ENCODE measurements around the gene GCSH.
A peak's percentile ranks its signal among the peaks of the same experiment; 100 is the strongest.
"Not testable (repeated sequence)": the region's sequence is repeated elsewhere in the genome, so short reads cannot be mapped to it uniquely, and the experiment has no call there.

GCSH gene

DNA sequence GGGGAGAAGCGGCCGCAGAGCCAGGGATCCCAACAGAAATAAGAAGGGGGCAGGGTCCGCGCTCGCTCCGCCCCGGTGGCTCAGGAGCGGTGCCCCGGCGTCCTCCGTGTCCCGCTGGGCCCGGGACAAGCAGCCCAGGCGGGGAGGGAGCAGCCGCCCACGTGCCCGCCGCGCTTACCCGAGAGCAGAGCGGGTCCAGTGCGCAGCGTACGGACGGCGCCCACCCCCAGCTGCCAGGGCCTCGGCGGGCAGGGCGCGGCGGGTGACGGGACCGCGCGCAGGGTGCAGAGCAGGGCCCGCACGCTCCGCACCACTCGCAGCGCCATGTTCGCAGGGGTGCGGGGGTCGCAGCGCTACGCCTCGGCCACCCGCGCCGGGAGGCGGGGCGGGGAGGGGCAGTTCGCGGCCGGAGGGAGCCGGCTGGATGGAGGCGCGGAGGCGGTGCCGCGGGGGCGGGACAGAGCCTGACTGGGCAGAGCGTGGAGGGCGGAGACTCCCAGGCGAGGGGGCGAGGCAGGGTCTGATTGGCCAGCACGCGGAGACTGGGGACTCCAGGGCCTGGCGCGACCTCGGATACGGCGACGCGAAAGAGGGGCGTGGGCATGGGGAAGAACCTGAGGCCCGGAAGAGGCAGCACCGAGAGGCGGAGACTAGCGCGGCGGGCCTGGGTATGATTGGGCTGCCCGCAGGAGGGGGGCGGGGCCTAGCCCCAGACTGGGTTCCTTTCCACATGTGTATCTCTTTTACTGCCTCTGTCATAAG is at the start of gene GCSH:
TSS of gene GCSH (minus strand) at position 443 of the 762 bp plus-strand sequence. CDS start at position 326, 117 bp downstream.
- peak; percentile 98 for DNase-seq

DNA sequence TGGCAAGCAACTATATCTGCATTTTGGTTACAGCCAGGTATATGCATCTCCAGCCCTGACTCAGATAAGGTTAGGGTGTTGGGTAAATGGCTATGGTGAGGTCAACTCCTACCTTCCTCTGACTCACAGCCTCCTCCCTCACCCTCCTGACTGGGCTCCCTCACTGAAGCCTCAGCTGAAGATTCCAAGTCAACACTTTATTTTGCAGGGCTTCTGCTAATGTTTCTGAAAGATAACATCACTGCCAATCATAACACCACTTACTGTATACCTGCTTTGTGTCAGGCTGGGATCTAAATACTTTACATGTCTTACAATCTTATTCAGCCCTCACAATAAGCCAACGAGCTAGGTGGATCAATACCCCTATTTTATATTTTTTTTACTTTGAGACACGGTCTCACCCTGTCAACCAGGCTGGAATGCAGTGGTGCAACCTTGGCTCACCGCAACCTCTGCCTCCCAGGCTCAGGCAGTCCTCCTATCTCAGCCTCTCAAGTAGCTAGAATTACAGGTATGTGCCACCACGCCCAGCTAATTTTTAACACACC is 47.8 kb upstream of the GCSH start:
- peak; percentile 15 for DNase-seq

DNA sequence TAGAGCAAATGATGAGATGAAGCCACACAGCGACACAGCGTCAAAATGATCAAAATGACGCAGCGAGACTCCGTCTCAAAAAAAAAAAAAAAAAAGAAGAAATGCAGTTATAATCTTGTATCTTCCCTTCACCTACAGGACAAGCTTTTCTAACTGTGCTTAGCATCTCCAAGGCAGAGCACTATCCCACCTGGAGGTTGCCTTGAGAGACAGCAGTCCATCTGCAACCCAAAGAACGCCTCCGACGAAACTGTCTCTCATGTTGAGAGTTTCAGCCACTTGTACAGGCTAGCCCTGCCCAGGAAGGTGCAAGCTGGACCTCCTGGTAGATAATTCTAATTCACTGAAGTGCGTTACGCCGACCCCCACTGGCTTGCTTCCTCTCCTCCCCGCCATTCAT is 46.7 kb upstream of the GCSH start:
- no peak for DNase-seq

DNA sequence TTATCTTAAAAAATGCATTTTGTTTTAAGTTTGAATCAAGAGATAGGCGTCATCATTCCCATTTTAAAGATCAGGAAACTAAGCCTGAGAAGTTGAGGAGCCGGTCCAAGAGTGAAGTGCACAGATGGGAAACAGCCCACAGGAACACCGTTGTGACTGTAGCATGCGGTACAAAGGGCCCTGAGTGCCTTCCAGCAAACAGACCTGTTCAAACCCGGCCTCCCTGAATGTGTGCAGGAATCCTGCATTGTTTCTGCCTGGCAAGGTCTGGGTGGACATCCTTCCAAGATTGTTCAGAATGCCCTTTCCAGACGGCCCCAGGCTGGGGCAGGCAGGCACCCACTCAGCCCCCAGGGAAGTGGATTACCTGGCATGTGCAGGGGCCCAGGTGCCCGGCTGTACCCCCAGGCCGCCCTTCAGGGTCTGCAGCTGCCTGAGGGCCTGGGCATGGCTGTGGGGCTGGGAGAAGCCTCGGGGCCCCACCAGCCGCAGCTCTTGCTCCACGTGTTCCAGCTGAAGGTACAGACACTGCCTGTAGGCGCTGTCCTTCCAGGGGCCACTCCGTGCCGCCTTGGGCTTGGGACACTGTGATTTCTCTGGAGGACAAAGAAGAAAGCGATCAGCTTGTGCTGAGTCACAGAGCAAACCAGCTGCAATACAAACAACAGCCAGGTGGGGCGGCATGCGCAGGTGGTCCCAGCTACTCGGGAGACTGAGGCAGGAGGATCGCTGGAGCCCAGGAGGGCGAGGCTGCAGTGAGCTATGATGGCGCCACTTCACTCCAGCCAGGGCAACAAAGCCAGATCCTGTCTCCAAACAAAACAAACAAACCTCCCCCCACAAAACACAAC is 45.0 kb upstream of the GCSH start:
- no peak for DNase-seq

DNA sequence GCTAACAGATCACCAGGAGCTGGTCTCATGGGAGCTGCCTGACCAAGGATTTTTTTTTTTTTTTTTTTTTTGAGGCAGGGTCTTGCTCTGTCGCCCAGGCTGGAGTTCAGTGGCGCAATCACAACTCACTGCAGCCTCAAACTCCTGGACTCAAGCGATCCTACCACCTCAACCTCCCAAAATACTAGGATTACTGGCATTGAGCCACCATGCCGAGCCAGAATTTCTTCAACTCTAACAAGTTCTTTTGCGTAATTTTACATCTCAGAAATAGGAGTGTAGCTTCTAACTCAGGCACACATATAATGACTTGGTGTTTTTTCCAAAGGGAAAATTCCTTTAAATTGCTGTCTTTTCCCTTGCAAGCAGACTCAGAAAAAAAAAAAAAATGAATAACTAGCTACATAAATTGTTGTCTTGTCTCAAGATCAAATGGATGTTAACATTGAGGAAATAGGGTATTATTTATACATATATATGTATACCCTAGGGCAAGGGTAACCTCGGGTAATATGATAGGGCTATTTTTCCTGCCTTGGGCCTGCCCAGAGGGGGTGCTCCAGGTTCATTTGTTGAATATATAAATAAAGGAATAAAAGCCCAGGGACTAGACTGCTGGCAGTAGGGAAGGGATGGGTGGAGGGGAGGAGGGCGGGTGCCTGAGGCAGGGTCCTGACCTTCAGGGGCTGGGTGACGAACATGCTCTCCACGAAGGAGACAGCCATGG is 42.8 kb upstream of the GCSH start:
- DNase-seq, result no peak

DNA sequence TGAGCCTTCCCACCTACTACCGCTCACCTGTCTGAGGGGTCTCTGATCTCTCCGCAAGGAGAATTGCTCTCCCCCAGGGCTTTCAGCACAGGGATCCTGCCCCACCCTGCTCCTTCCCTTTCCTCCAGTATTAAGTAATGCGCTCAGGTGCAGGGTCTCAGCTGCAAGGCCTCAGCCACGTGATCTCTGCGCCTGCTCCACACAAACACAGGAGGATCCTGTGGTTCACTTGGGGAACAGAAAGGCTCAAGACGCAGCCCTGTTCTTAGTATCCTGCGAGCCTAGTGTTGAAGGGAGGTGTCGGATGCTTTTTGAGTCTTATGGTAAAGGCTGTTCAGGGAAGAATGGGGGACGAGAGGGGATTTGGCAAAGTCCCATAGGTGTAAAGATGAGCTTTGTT is 41.6 kb upstream of the GCSH start:
- no peak for DNase-seq

DNA sequence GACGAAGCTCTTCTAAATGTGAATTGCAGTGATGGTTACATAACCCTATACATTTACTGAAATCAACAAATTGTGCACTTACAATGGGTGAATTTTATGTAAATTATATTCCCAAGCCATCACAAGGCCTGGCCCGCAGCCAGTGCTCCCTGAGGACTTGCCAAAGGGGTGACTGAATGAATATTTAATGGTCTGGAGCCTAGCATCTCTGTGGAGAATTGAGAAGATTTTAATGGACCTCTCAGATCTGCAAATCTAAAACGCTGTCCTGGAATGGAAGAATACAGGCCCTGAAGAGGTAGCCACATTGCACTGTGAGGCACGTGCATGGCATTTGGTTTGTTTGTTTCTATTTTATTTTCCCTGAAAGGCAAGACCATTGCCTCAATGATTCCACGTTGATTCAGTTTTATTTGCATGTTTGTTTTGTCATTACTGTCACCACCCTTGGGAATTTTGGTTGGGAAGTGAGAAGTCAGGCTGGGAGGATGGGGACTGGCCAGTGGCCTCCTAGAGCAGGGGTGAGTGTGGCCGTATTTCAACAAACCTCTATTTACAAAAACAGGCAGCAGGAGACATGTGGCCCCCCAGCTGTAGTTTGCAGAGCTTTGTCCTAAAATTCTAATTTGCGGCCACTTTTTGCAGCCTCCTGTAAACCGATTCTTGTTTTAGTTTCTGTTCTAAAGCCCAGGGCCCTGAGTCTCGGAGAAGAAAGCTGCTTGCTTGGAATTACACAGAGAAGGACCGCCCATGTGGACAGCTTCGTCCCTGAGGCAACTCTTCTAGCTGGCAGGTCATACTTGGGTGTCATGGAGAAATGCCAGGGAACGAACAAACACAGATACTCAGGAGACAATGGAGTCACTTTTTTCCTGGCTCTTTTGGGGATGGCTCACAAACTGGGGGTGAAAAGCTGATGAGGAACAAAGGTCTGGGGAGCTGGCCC is 40.5 kb upstream of the GCSH start:
- DNase-seq, result no peak

DNA sequence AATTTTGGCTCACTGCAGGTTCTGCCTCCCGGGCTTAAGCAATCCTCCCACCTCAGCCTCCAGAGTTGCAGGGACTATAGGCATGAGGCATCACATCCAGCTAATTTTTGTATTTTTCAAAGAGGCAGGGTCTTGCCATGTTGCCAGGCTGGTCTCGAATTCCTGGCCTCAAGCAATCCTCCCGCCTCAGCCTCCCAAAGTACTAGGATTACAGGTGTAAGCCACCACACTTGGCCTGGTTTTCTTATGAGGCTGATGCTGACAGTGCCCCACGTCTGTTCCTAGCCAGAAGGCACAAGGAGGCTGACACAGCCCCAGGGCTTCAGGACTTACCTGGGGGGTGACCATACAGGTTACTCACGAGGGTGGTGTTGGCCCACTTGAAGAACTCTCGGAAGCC is 33.9 kb upstream of the GCSH start:
- no peak for DNase-seq

DNA sequence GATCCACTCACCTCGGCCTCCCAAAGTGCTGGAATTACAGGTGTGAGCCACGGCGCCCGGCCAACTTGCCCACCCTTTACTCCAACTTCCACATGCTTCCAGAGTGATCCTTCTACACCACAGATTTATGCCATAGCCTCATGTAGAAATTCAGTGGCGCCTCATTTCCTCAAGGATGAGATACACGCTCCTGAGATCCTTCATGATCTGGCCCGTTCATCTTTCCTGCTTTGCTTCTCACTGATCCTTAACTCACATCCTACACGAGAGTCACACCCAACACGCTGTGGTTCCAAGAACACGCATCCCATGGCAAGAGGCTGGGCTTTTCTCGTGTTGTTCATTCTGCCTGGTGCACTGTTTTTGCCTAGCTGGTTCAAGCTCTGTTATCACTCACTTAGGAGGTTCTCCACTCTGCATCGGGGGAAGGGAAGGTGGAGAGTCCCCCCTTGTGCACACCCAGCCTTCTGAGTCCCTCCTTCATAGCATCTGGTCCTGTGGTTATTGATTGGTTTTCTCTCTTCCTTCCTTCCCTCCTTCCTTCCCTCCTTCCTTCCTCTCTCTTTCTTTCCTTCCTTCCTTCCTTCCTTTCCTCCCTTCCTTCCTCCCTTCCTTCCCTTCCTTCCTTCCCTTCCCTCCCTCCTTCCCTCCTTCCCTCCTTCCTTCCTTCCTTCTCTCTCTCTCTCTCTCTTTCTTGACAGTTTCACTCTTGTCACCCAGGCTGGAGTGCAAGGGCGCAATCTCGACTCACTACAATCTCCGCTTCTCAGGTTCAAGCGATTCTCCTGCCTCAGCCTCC is 32.7 kb upstream of the GCSH start:
- DNase-seq, result no peak

DNA sequence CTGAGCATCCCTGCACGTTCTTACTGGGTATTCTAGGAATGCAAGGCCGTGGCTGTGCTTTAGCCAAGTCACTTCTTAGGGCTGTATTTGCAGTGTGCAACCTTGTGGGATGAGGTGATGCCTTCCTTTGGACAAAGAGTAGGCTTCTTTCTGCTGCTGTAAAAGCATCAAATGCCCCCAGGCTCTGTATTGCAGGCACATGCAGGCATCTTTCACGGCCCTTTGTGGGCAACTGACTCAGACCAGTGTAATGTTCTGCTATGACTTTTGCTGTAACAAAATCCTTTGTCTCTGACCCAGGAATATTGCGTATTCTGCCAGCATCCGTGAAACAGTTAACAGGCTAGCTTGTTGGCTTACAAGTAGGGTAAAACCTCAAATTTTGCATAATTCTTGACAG is 30.9 kb upstream of the GCSH start:
- DNase-seq, result no peak

DNA sequence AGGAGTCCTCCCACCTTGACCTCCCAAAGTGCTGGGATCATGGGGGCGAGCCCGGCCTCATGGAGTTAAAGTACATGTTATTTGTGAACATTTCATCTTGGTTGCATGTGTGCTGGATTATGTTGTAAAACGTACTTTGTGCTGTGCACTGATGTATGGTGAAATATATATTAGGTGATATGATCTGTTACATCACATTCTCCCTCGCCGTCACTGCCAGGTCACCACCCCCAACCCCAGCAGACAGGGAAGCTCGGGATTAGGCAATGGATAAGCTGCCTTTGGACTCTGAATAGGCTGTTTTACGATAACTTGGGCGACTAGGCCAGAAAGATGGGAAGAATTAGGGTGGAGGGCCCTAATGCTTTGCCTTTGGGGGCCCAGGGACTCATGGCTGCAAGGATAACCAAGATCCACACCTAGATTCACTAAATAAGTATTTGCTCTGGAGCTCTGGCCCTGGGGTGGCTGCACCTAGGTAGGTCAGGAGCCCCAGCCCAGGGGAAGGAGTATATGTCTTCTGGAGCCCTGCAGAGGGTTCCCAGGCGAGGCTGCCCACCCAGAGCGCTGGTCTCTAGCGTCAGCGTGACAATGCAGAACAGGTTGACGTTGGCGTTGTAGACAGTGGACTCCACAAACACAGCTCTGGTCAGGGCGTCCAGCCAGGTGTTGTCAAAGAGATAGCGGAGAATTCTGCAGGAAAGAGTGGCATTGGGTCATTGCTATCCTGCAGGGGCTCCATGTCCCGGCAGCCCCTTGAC is 27.1 kb upstream of the GCSH start:
- no peak for DNase-seq

DNA sequence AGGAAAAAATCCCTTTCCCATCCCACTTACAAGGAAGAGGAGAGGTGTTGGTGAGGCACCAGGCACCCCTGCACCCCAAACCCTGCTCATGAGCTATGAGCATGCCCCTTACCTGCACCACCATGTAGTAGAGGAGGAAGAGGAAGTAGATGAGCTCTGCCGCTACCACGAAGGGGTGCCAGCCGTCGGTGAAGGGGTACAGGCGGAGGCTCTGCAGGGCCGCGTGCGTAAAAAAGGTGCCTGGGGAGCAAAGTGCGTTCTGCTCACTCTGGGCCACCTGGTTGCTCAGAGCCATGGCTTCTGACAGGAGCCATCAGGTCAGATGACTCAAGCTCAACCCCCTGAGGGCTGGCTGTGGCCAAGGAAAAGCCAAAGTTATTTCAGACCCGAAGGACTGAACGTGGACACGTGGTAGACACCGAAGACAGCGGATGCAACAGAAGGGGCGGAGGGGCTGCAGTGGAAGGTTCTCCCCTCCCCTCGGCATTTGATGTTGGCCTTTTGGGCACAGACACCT is 25.3 kb upstream of the GCSH start:
- no peak for DNase-seq

DNA sequence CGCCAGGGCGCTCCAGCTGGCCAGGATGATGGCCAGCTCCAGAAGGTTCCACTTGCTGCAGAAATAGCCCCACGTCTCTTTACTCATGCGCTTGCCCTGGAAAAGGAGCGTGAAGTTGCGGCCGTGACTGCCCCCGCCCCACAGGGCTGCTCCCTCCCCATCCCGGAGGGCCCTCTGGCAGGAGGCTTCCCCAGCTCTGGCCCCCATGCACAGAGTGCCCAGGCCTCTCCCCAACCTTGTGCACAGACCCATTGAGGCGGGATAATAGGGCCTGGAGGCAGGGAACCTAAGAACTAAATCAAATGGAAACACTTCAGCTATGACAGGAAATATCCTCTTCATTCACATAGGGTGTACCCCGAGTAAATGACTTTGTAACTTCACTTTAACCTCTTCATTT is 21.2 kb upstream of the GCSH start:
- DNase-seq, result no peak

DNA sequence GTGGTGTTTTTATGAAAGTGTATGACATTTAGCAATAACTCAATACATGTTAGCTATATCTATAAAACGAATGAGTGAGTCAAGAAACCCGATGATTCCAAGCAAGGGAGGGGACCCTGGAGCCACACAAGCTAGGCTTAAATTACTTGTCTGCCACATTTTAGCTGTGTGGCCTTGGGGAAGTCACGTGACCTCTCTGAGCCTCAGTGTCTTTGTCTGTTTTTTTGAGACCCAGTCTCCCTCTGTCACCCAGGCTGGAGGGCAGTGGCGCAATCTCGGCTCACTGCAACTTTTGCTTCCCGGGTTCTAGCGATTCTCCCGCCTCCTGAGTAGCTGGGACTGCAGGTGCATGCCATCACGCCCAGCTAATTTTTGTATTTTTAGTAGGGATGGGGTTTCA is 20.1 kb upstream of the GCSH start:
- no peak for DNase-seq

DNA sequence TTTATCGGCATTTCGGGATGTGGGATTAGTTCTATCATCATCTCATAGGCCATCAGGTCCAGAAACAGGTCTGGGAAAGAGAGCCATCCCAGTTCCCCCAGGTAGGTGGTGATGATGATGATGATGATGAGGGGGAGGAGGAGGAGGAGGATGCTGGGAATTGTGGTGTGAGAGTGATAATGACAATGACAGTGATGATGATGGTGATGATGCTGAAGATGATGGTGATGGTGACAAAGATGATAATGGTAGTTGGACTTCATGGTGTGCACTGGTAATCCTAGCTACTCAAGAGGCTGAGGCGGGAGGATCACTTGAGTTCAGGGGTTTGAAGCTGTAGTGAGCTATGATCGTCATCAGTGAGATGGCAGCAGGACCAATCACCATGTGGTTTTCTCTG is 16.3 kb upstream of the GCSH start:
- DNase-seq, result no peak

DNA sequence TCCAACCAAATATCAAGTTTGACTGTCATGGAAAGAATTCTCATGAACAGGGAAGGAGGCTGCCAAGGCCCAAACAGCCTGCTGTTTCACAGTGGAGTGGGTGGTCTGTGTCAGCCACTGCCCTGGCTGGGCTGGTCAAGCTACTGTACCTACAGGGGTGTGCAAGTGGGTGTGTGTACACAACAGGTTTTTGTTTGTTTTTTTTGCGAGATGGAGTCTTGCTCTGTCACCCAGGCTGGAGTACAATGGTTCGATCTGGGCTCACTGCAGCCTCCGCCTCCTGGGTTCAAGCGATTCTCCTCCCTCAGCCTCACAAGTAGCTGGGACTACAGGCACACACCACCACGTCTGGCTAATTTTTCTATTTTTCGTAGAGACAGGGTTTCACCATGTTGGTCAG is 13.1 kb upstream of the GCSH start:
- not testable (repeated sequence) for DNase-seq

DNA sequence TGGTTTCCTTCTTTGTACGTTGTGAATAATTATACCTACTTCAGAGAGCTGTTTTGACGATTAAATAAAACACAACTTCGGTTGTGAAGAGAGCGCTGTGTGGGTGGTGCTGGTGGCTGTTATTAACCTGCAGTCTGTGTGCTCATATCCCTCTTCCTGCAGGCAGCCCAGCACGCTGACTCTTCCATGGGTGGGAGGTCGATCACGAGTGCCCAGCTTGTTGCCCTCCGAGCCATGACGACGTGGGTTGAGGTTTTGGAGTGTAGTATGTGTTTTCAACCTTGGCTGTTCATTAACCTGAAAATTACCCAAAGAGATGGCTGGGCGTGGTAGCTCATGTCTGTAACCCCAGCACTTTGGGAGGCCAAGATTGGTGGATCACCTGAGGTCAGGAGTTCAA is 11.3 kb upstream of the GCSH start:
- DNase-seq, result peak; percentile 52

DNA sequence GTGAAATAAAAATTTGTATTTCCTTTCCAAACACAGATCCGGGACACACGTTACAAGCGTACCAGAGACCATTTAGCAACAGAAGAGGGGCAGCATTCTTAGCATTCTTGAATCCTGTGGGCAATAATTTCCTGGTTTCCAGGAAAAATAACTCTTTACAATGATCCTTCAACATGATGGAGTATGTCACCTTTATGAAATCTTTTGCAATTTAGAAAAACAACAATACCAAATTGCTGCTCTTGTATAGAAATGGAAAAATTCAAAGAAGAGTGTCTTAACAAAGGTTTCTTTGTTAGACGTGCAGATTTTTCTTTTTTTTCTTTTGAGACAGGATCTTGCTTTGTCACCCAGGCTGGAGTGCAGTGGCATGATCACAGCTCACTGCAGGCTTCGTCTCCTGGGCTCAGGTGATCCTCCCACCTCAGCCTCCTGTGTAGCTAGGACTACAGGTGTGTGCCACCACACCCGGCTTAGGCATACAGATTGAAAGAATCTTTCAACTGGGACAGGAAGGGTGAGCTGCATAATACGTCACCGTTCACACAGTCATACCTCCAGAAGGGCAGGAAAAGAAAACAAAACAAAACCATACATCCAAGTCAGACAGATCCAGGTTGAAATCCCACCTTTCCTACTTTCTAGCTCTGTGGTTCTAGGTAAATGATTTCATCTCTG is 10.8 kb upstream of the GCSH start:
- DNase-seq, result no peak

DNA sequence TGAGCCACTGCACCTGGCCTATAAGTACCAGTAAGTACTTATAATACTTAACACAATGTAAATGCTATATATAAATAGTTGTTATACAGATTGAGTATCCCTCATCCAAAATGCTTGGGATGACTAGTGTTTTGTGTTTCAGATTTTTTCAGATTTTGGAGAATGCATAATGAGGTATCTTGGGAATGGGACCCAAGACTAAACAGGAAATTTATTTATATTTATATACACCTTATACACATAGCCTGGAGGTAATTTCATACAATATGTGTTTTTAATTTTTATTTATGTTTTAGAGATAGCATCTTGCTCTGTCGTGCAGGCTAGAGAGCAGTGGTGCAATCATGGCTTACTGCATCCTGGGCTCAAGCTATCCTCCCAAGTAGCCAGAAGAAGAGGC is 9.8 kb upstream of the GCSH start:
- no peak for DNase-seq

DNA sequence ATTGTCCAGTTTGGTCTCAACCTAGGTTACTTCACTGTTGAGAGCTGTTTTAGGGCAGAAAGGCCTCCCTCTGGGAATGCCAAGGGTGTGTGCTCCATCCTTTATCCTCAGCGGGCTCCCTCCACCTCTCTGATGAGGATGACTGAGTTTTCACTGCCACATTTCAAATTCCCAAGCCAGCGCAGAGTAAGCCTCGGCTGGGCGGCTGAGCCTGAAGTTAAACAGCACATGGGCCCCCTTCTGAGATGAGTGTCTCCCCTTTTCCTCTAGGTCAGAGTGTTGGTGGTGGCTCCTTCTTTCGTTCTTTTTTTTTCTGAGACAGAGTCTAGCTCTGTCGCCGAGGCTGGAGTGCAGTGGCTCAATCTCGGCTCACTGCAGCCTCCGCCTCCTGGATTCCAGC is 5.5 kb upstream of the GCSH start:
- DNase-seq, result no peak

Measured in kidney glomerular epithelial cell (primary cell).